IPS-18c (cell line): ENCODE data around the gene GTF3C6.
"Not testable (repeated sequence)": the region's sequence is repeated elsewhere in the genome, so short reads cannot be mapped to it uniquely, and the experiment has no call there.

Experiments used
- H3K4me3 ChIP-seq: 2 replicates; pipeline ENCODE4 v1.7.0; 2013; ENCODE audit warnings: low read depth, mild to moderate bottlenecking, low read length, moderate library complexity; ENCODE audit not compliant: insufficient read depth
- H3K9me3 ChIP-seq: one replicate; pipeline ENCODE4 v1.6.1; 2013; ENCODE audit warnings: mild to moderate bottlenecking, low read length, moderate library complexity; ENCODE audit not compliant: control insufficient read depth, insufficient read depth

Gene GTF3C6

DNA sequence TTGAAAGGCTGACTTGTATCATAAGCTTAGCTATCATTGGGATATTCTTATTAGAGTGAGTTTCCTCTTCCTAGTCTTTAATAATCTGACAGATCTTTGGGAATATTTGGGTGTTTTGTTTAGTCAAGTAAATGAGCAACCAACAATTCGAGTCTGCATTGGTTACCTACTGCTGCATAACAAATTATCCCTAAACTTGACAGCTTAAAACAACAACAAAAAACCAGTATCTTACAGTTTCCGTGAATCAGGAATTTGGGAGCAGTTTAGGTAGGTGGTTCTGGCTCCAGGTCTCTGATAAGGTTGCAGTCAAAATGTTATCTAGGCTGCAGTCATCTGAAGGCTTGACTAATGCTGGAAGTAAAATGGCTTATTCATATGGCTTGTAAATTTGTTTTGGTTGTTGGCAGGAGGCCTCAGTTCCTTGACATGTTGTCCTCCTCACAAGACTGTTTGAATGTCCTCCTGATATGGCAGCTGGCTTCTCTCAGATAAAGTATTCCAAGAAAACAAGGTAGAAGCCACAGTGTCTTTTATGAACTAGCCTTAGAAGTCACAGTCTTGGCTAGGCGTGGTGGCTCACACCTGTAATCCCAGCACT, 7.2 kb downstream of the GTF3C6 start:
- H3K9me3 ChIP-seq, result no peaks in the 10 kb centered on the region

DNA sequence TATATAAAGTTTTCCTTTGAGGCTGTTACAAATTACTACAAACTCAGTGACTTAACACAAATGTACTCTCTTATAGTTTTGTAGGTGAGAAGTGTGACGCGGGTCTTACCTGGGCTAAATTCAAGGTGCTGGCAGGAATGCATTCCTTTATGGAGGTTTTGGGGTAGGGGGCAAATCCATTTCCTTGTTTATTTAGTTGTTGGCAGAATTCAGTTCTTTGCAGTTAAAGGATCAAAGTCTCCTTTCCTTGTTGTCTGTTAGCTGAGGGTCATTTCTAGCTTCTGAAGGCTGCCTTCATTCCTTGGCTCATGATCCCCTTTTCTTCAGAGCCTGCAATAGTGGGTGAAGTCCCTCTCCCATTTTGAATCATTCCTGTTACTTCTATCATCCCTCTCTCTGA, 10.2 kb downstream of the GTF3C6 start:
- not testable (repeated sequence) for H3K9me3 ChIP-seq, H3K4me3 ChIP-seq

More for the DNA sequence above, 7.2 kb downstream of the GTF3C6 start:
- H3K4me3 ChIP-seq, result no peak overlapping the region

DNA sequence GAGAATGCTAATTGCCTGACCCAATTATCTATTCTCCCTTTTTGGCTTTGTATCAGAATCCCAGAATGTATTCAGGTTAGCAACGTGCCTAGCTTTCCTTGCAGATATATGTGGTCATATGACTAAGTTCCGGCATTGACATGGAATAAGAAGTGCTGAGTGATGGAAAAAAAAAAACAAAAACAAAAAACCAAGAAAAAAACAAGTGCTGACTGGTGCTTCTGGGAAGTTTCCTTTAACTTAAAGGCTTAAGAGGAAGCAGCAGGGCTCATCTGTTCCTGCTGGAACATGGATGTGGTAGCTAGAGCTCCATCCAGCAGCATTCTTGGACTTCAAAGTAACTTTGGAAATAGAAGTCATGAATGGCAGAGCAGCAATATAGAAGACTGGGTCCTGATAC, 13.0 kb downstream of the GTF3C6 start:
- no peak overlapping the region for H3K4me3 ChIP-seq
- H3K9me3 ChIP-seq, result no peaks in the 10 kb centered on the region

DNA sequence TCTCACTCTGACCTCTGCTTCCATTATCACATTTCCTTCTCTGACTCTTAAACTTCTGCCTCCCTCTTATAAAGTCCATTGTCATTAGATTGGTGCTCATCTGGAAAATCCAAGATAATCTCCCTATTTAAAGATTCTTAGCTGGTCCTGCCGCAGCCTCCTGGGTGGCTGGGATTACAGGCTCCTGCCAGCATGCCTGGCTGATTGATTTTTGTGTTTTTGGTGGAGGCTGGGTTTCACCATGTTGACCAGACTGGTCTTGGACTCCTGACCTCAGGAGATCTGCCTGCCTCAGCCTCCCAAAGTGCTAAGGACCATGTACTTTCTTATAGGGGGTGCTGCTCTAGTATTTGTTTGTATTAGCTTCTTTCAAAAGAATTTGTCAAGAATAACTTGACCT, 18.1 kb downstream of the GTF3C6 start:
- Histone ChIP-seq H3K9me3 (no peaks in the 10 kb centered on the region), H3K4me3 (no peak overlapping the region)

DNA sequence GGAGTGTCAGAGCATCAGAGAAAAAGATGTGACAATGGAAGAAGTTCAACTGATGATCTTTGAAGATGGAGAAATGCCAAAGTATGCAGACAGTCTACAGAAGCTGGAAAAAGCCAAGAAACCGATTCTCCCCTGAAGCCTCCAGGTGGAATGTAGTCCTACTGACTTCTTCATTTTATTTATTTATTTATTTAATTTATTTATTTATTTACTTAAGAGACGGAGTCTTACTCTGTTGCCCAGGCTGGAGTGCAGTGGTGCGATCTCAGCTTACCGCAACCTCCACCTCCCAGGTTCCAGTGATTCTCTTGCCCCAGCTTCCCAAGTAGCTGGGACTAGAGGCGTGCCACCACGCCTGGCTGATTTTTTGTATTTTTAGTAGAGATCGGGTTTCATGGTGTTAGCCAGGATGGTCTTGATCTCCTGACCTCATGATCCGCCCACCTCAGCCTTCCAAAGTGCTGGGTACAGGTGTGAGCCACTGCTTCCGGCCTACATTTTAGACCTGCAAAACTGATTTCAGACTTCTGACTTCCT, 21.1 kb downstream of the GTF3C6 start:
- H3K9me3 ChIP-seq, result no peaks in the 10 kb centered on the region
- no peak overlapping the region for H3K4me3 ChIP-seq

DNA sequence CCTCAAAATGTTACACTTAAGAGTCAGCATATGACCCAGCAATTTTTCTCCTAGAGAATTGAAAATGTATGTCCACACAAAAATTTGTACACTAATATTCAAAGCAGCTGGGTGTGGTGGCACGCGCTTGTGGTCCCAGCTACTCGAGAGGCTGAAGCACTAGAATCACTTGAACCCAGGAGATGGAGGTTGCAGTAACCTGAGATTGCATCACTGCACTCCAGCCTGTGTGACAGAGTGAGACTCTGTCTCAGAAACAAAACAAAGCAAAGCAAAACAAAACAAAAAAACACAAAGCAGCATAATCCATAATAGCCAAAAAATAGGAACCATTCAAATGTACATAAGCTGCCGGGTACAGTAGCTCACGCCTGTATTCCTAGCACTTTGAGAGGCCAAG, 21.7 kb downstream of the GTF3C6 start:
- no peaks in the 10 kb centered on the region for H3K9me3 ChIP-seq
- no peak overlapping the region for H3K4me3 ChIP-seq

DNA sequence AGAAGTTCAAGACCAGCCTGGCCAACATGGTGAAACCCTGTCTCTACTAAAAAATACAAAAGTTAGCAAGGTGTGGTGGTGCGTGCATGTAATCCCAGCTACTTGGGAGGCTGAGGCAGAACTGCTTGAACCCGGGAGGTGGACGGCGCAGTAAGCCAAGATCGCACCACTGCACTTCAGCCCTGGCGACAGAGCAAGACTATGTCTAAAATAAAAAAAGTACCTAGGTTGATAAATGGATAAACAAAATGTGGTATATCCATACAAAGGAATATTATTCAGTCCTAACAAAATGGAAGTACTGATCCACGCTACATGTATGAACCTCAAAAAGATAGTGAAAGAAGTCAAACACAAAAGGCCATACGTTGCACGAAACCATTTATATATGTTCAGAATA, 22.1 kb downstream of the GTF3C6 start:
- H3K4me3 ChIP-seq, result peak overlapping the region; percentile 65; the same call in 1 of the 2 replicates
- H3K9me3 ChIP-seq, result no peaks in the 10 kb centered on the region

DNA sequence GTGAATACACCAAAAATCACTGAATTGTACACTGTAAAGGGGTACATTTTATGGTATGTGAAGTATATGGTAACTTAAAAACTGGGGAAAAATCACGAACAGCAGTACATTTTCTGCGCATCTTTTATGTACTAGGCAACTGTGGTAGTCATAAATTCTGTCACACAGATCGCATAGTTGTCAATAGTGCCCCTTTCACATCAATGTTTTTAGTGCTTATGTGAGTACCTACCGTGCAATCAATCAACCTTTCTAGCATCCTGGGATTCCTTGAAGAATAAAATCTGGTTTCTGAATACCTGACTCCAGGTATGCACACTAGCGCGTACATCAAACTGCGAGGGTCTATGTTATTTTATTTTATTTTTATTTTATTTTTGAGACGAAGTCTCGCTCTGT, 22.7 kb downstream of the GTF3C6 start:
- peak overlapping the region; percentile 65 for H3K4me3 ChIP-seq
- no peaks in the 10 kb centered on the region for H3K9me3 ChIP-seq

DNA sequence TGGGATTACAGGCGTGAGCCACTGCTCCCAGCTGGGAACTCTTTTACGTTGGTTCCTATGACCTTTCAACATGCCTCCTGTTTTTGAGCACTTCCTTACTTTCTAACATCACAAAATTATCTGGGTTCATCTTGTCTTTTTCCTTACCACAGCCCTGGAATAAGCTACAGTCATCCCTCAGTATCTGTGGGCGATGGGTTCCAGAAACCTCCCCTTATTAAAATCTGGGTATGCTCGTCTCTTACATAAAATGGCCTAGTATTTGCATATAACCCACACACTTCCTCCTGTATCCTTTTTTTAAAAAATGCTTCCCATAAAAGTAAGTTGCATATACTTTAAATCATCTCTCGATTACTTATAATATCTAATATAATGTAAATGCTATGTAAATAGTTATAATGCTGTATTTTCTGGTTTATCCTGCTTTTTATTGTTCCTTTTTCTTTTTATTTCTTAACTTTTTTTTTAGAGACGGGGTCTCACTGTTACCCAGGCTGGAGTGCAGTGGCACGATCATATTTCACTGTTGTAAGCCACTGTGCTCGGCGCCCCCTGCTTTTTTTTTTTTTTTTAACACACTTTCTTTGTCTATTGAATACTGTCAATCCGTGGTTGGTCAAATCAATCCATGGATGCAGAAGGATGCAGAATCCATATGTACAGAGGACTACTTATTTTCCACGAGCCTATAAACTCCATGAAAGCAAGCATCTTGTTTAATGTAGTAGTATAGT, 32.5 kb downstream of the GTF3C6 start:
- no peak overlapping the region for H3K4me3 ChIP-seq
- H3K9me3 ChIP-seq, result no peaks in the 10 kb centered on the region

DNA sequence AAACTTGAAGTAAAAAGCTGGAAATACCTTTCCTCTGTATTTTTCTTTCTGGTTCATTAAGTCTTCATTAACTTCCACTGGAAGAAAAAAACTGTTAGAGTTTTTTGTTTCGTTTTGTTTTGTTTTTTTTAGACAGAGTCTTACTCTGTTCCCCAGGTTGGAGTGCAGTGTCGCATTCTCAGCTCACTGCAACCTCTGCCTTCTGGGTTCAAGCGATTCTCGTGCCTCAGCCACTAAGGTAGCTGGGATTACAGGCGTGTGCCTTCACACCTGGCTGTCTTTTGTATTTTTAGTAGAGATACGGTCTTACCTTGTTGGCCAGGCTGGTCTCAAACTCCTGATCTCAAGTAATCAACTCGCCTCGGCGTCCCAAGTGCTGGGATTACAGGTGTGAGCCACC, 38.2 kb downstream of the GTF3C6 start:
- Histone ChIP-seq H3K4me3 (no peak overlapping the region), H3K9me3 (no peaks in the 10 kb centered on the region)

DNA sequence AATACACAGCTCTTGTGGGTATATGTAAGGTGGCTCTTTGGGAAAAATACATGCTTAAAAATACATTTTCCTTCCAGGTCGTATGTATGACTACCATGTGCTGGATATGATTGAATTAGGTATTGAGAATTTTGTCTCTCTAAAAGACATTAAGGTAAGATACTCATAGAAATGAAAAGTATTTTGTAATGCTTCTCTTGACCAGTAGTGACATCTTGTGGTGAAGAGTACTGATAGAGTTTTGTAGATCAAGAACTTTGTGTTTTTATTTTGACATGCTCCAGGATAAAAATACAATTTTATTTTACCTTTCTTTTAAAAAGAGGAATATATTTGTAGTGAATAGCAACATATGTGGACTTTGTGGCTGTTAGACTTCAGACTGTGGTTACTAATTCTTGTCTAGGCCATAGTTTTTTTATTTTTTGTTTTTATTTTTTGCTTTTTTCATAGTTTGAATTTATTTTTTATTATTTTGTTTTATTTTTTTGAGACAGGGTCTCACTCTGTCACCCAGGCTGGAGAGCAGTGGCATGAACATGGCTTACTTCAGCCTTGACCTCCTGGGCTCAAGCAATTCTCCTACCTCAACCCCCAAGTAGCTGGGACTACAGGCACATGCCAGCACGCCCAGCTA, 41.2 kb downstream of the GTF3C6 start:
- no peaks in the 10 kb centered on the region for H3K9me3 ChIP-seq
- H3K4me3 ChIP-seq, result no peak overlapping the region

DNA sequence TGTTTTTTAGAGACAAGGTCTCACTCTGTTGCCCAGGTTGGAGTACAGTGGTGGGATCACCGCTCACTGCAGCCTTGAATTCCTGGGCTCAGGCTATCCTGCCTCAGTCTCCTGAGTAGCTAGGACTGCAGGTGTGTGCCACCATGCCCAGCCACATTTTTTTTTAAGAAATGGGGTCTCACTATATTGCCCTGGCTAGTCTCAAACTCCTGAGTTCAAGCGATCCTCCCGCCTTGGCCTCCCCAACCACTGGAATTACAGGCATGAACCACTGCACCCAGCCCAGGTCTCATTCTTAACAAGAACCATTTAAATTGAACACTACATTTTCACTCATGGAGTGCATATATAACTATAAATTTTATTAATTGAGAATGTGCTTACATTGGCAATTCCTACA, 43.8 kb downstream of the GTF3C6 start:
- no peaks in the 10 kb centered on the region for H3K9me3 ChIP-seq
- no peak overlapping the region for H3K4me3 ChIP-seq

DNA sequence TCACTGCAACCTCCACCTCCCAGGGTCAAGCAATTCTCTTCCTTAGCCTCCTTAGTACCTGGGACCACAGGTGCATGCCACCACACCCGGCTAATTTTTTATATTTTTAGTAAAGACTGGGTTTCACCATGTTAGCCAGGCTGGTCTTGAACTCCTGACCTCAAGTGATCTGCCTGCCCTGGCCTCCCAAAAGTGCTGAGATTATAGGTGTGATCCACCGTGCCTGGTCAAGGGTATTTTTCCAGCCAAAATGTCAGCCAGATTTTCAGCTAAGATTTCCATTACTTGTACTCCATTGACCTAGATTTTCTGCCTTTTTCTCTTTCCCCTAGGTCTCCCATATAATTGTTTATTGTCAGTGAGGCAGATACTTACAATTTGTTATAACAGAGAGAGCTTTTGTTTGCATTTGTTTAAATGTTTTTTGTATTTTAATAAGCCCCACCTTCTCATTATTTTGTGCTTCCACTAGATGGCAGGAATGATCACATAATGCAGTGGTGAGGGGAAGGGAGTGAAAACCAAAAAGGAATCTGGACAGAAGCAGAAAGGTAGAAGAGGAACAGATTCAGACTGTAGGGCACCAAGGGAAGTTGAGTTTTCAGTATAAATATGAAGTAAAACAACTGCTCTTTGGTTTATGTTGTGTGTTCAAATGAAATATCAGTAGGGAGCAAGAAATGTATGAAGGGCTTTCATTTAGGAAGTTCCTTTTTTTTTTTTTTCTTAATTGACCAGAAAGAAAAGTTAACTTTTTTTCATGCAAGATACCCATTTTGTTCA, 53.0 kb downstream of the GTF3C6 start:
- Histone ChIP-seq H3K9me3 (no peaks in the 10 kb centered on the region), H3K4me3 (no peak overlapping the region)

DNA sequence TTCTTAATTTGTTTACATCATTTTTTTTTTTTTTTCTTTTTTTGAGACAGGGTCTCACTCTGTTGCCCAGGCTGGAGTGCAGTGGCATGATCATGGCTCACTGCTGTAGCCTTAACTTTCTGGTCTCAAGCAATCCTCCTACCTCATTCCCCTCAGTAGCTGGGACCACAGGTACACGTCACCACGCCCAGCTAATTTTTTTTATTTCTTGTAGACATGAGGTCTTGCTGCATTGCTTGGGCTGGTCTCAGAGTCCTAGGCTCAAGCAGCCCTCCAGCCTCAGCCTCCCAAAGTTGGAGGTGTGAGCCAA, 53.6 kb downstream of the GTF3C6 start:
- H3K4me3 ChIP-seq, result no peak overlapping the region
- no peaks in the 10 kb centered on the region for H3K9me3 ChIP-seq

DNA sequence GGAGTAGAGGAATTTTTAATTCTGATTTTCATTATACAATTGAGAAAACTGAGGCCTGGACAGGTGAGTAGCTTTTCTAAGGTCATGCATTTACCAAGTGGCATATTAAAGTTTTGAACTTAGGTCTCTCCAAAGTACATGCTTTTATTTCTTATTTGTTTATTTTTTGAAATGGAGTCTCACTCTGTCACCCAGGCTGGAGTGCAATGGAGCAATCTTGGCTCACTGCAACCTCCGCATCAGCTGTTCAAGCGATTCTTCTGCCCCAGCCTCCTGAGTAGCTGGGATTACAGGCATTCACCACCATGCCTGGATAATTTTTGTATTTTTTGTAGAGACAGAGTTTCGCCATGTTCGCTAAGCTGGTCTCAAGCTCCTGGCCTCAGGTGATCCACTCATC, 54.0 kb downstream of the GTF3C6 start:
- not testable (repeated sequence) for H3K4me3 ChIP-seq

DNA sequence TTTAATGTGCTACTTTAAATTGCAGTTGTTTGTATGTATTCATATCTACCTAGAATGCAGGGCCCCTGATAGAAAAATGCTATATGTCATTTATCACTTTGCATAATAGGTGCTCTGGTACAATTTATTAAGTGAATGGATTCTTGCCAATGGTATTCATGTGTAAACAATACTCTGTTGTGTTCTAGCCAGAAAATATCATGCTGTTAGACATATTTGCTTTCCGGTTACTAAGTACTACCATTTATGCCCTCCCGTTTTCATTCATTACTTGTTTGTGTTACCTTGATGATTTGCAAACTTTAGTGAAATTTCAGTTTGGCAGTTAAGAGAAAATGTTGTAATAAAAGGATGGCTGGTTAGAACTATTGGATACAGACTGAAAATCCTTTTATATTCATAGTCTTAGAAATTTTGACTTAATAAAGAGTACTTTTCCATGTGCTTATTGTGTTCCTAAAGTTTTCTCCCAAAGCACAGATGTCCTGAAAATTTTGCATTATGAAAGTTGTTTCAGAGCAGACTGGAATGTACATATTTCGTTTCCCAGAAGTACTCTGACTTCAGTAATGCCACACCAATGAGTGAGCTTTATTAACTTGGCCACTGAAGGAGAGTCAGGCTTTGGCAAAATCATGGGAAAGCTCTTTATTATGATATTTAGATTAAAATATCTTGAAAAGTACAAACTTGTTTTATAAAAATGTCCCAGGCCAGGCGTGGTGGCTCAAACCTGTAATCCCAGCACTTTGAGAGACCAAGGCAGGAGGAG, 54.8 kb downstream of the GTF3C6 start:
- H3K9me3 ChIP-seq, result no peaks in the 10 kb centered on the region

More for the DNA sequence above, 54.0 kb downstream of the GTF3C6 start:
- H3K9me3 ChIP-seq, result not testable (repeated sequence)

More for the DNA sequence above, 54.8 kb downstream of the GTF3C6 start:
- no peak overlapping the region for H3K4me3 ChIP-seq
